HEK293 (cell line): ENCODE data around the gene GNPTG.
"Not testable (repeated sequence)": the region's sequence is repeated elsewhere in the genome, so short reads cannot be mapped to it uniquely, and the experiment has no call there.

Source experiments
- CTCF ChIA-PET: fragments of 350-600 bp; formaldehyde crosslinking; extraction: SDS; loops from one replicate; lab custom pipeline; 2021; ENCODE audit warnings: antibody characterized with exemption; lab: Yijun Ruan, JAX
- POLR2A ChIA-PET: fragments of 300-600 bp; formaldehyde crosslinking; extraction: SDS; loops from one replicate; lab custom pipeline; 2020; ENCODE audit warnings: antibody characterized with exemption, inconsistent platforms; lab: Yijun Ruan, JAX
- H3K27ac ChIP-seq: fragments of 200-500 bp; sonication (Bioruptor generic); 2 replicates; pipeline ENCODE4 v1.5.1; 2014; ENCODE audit warnings: low read depth, low read length, control low read depth, inconsistent platforms; ENCODE audit errors: extremely low read depth
- H3K36me3 ChIP-seq, 2 experiments: fragments of 200-500 bp in 1 of 2; sonication (Bioruptor generic) in 1 of 2; 1 replicate in 1 of 2; 2 replicates in 1 of 2; pipeline ENCODE4 v1.5.1; 2014 to 2017; ENCODE audit warnings: inconsistent platforms in 2 of 2, low read length in 2 of 2; ENCODE audit not compliant: control insufficient read depth in 2 of 2, insufficient read depth in 1 of 2
- H3K4me1 ChIP-seq: fragments of 200-500 bp; sonication (Bioruptor generic); 2 replicates; pipeline ENCODE4 v1.5.1; 2014; ENCODE audit warnings: mild to moderate bottlenecking, low read length, inconsistent platforms; ENCODE audit not compliant: control insufficient read depth, insufficient read depth
- H3K4me3 ChIP-seq: 2 replicates; pipeline ENCODE4 v1.5.1; 2011; ENCODE audit warnings: low read depth, mild to moderate bottlenecking, control low read depth, low read length, moderate library complexity
- H3K9me3 ChIP-seq: fragments of 200-500 bp; sonication (Bioruptor generic); 2 replicates; pipeline ENCODE4 v1.5.1; 2014; ENCODE audit warnings: low read depth, low read length, inconsistent platforms; ENCODE audit not compliant: control insufficient read depth, insufficient read depth
- HOXD13 ChIP-seq: sonication (generic); formaldehyde crosslinking; IDR thresholded peaks from 2 replicates; pipeline ENCODE4 v1.8.0; 2022; ENCODE audit warnings: missing genetic modification reagents, borderline replicate concordance
- KLF16 ChIP-seq: fragments of 450-650 bp; formaldehyde crosslinking; IDR thresholded peaks from 2 replicates; pipeline ENCODE4 v1.5.1; 2017; ENCODE audit warnings: missing biosample characterization, missing genetic modification characterization
- KLF8 ChIP-seq: fragments of 450-650 bp; formaldehyde crosslinking; IDR thresholded peaks from 2 replicates; pipeline ENCODE4 v1.5.1; 2016; ENCODE audit warnings: missing biosample characterization, missing genetic modification characterization
- MEIS1 ChIP-seq: sonication (generic); formaldehyde crosslinking; IDR thresholded peaks from 2 replicates; pipeline ENCODE4 v1.8.1; 2022; ENCODE audit warnings: missing genetic modification reagents, mild to moderate bottlenecking, borderline replicate concordance
- SP2 ChIP-seq: fragments of 450-650 bp; formaldehyde crosslinking; IDR thresholded peaks from 2 replicates; pipeline ENCODE4 v1.5.1; 2016; ENCODE audit warnings: missing biosample characterization, missing genetic modification characterization
- TCF7L2 ChIP-seq: IDR thresholded peaks from 2 replicates; pipeline ENCODE4 v1.6.1; 2011; ENCODE audit warnings: low read depth, mild to moderate bottlenecking, inconsistent platforms, low read length, moderate library complexity, borderline replicate concordance
- ZFP69B ChIP-seq: fragments of 450-650 bp; formaldehyde crosslinking; IDR thresholded peaks from 2 replicates; pipeline ENCODE4 v1.5.1; 2016; ENCODE audit warnings: missing biosample characterization, missing genetic modification characterization
- ZIC2 ChIP-seq: fragments of 450-650 bp; formaldehyde crosslinking; IDR thresholded peaks from 2 replicates; pipeline ENCODE4 v1.5.1; 2016; ENCODE audit warnings: missing biosample characterization, missing genetic modification characterization
- ZNF132 ChIP-seq: fragments of 450-650 bp; formaldehyde crosslinking; IDR thresholded peaks from 2 replicates; pipeline ENCODE4 v1.5.1; 2017; ENCODE audit warnings: missing biosample characterization, missing genetic modification characterization, borderline replicate concordance
- ZNF148 ChIP-seq: fragments of 450-650 bp; formaldehyde crosslinking; IDR thresholded peaks from 2 replicates; pipeline ENCODE4 v1.5.0; 2017; ENCODE audit warnings: missing biosample characterization, missing genetic modification characterization, borderline replicate concordance
- ZNF169 ChIP-seq: fragments of 450-650 bp; formaldehyde crosslinking; IDR thresholded peaks from 2 replicates; pipeline ENCODE4 v1.5.1; 2016; ENCODE audit warnings: missing biosample characterization, missing genetic modification characterization
- ZNF175 ChIP-seq: fragments of 450-650 bp; formaldehyde crosslinking; IDR thresholded peaks from 2 replicates; pipeline ENCODE4 v1.5.1; 2016; ENCODE audit warnings: missing biosample characterization, missing genetic modification characterization
- ZNF18 ChIP-seq: fragments of 450-650 bp; formaldehyde crosslinking; IDR thresholded peaks from 2 replicates; pipeline ENCODE4 v1.5.1; 2016; ENCODE audit warnings: missing biosample characterization, missing genetic modification characterization
- ZNF248 ChIP-seq: fragments of 450-650 bp; formaldehyde crosslinking; IDR thresholded peaks from 2 replicates; pipeline ENCODE4 v1.5.1; 2017; ENCODE audit warnings: missing biosample characterization, missing genetic modification characterization
- ZNF311 ChIP-seq: fragments of 450-650 bp; formaldehyde crosslinking; IDR thresholded peaks from 2 replicates; pipeline ENCODE4 v1.5.1; 2017; ENCODE audit warnings: missing biosample characterization, missing genetic modification characterization, borderline replicate concordance
- ZNF37A ChIP-seq: fragments of 450-650 bp; IDR thresholded peaks from 2 replicates; pipeline ENCODE4 v1.5.1; 2018; ENCODE audit warnings: missing biosample characterization, missing genetic modification characterization
- ZNF473 ChIP-seq: fragments of 450-650 bp; formaldehyde crosslinking; IDR thresholded peaks from 2 replicates; pipeline ENCODE4 v1.5.1; 2017; ENCODE audit warnings: missing biosample characterization, missing genetic modification characterization
- ZNF623 ChIP-seq: fragments of 450-650 bp; formaldehyde crosslinking; IDR thresholded peaks from 2 replicates; pipeline ENCODE4 v1.5.1; 2016; ENCODE audit warnings: missing biosample characterization, missing genetic modification characterization
- ZNF677 ChIP-seq: fragments of 450-650 bp; IDR thresholded peaks from 2 replicates; pipeline ENCODE4 v1.5.0; 2018; ENCODE audit warnings: missing biosample characterization, mild to moderate bottlenecking, missing genetic modification characterization, moderate library complexity
- ZNF701 ChIP-seq: fragments of 450-650 bp; formaldehyde crosslinking; IDR thresholded peaks from 2 replicates; pipeline ENCODE4 v1.5.1; 2016; ENCODE audit warnings: missing biosample characterization, missing genetic modification characterization
- ZNF707 ChIP-seq: fragments of 450-650 bp; formaldehyde crosslinking; IDR thresholded peaks from 2 replicates; pipeline ENCODE4 v1.5.1; 2016; ENCODE audit warnings: missing biosample characterization, missing genetic modification characterization
- ZNF843 ChIP-seq: fragments of 450-650 bp; formaldehyde crosslinking; IDR thresholded peaks from 2 replicates; pipeline ENCODE4 v1.5.1; 2016; ENCODE audit warnings: missing biosample characterization, missing genetic modification characterization

The GNPTG gene

GRCh38 chr16:1327619-1327947 is 24.1 kb upstream of the GNPTG start (continued):
- TF ChIP-seq TCF7L2 (no peak), ZNF701 (tag by site-specific recombination) (no peak), ZNF169 (tag by site-specific recombination) (no peak)

- CTCF ChIA-PET, POLR2A ChIA-PET, H3K4me3 ChIP-seq, H3K27ac ChIP-seq, H3K9me3 ChIP-seq, H3K4me1 ChIP-seq: not testable (repeated sequence)
- H3K36me3 ChIP-seq, result peaks cover 0 to 15% of the 10 kb centered on the region in 2 experiments; a peak in 1 of 3 replicates
These were observed 23.6 kb upstream of the GNPTG start for GRCh38 chr16:1328136-1328535.

GRCh38 chr16:1328961-1329360 is 22.8 kb upstream of the GNPTG start:
- H3K9me3 ChIP-seq, H3K4me3 ChIP-seq, POLR2A ChIA-PET, H3K36me3 ChIP-seq, H3K4me1 ChIP-seq, H3K27ac ChIP-seq: not testable (repeated sequence)
- CTCF ChIA-PET, result interaction anchor here (0.6 to 0.7 kb wide), 2 partner anchors 56 to 915 kb away, joined by 3 to 5 read pairs; no protein-coding TSS in a partner anchor

- POLR2A ChIA-PET, result no interaction called here
- no peaks in the 10 kb centered on the region for H3K36me3 ChIP-seq
- no peak overlapping the region for H3K27ac ChIP-seq
- TF ChIP-seq ZNF37A (tag by site-specific recombination) (no peak), ZNF473 (tag by site-specific recombination) (no peak), KLF8 (no peak), ZIC2 (tag by site-specific recombination) (no peak), SP2 (no peak), ZNF311 (tag by site-specific recombination) (no peak), ZNF18 (tag by site-specific recombination) (no peak), HOXD13 (CRISPR knock-in tag) (no peak), ZNF148 (no peak), MEIS1 (no peak), ZNF132 (tag by site-specific recombination) (no peak), ZNF707 (tag by site-specific recombination) (no peak), ZNF677 (tag by site-specific recombination) (no peak), TCF7L2 (no peak), ZFP69B (tag by site-specific recombination) (no peak), KLF16 (no peak), ZNF623 (tag by site-specific recombination) (no peak), ZNF175 (no peak), ZNF248 (tag by site-specific recombination) (no peak), ZNF843 (tag by site-specific recombination) (no peak)
- H3K4me1 ChIP-seq, result peaks cover 2% of the 10 kb centered on the region; the same call in 1 of the 2 replicates
- H3K9me3 ChIP-seq, result no peaks in the 10 kb centered on the region
- CTCF ChIA-PET, result interaction anchor here (0.7 to 1.3 kb wide), 4 partner anchors 16 to 259 kb away, joined by 3 to 4 read pairs (median 3); no protein-coding TSS in a partner anchor
- no peak overlapping the region for H3K4me3 ChIP-seq
These were observed 21.3 kb upstream of the GNPTG start for GRCh38 chr16:1330260-1330914.
